HepG2 (cell line): ENCODE data around the gene ANAPC1. TPM values are rescaled to one million over a fixed set of nuclear protein-coding genes. Genes with fewer than 3 reads are reported as not detected.

Experiments
- BRF2 ChIP-seq: sonication (generic); formaldehyde crosslinking; IDR thresholded peaks from 2 replicates; pipeline ENCODE4 v1.8.1; 2022; ENCODE audit warnings: mild to moderate bottlenecking, missing genetic modification reagents
- CSRNP1 ChIP-seq: sonication (generic); formaldehyde crosslinking; IDR thresholded peaks from 2 replicates; pipeline ENCODE4 v1.8.1; 2023; ENCODE audit warnings: mild to moderate bottlenecking, missing genetic modification reagents
- ELF4 ChIP-seq: sonication (generic); formaldehyde crosslinking; IDR thresholded peaks from 2 replicates; pipeline ENCODE4 v1.5.0; 2020; ENCODE audit warnings: missing genetic modification reagents, mild to moderate bottlenecking, moderate library complexity, borderline replicate concordance
- EP300 ChIP-seq, 3 experiments: sonication (generic) in 1 of 3; formaldehyde crosslinking in 1 of 3; IDR thresholded peaks; 2 replicates each; pipeline versions ENCODE4 v1.5.1 to v1.6.1; 2011 to 2020; ENCODE audit warnings: low read depth in 2 of 3, low read length in 2 of 3, borderline replicate concordance in 1 of 3, improper control_type of control experiment in 1 of 3, mild to moderate bottlenecking in 1 of 3, missing genetic modification reagents in 1 of 3, moderate library complexity in 1 of 3
- ETV5 ChIP-seq: IDR thresholded peaks from 2 replicates; pipeline ENCODE4 v1.6.1; 2018; ENCODE audit warnings: missing biosample characterization, missing genetic modification reagents, inconsistent platforms, borderline replicate concordance
- GABPA ChIP-seq, 2 experiments: IDR thresholded peaks; 2 replicates each; pipeline ENCODE4 v1.6.1; 2011 to 2016; ENCODE audit warnings: low read depth in 2 of 2, low read length in 1 of 2, missing biosample characterization in 1 of 2, missing genetic modification characterization in 1 of 2
- GPN1 ChIP-seq: sonication (generic); formaldehyde crosslinking; IDR thresholded peaks from 2 replicates; pipeline ENCODE4 v1.5.1; 2020; ENCODE audit warnings: missing genetic modification reagents, borderline replicate concordance
- HNRNPH1 ChIP-seq: fragments of 200-400 bp; formaldehyde crosslinking; optimal IDR thresholded peaks from 2 replicates; pipeline ENCODE3; 2017; ENCODE audit warnings: mild to moderate bottlenecking, low read depth, low read length
- KDM4B ChIP-seq: sonication (generic); formaldehyde crosslinking; IDR thresholded peaks from 2 replicates; pipeline ENCODE4 v1.4.0; 2020; ENCODE audit warnings: missing genetic modification reagents
- MAFF ChIP-seq: IDR thresholded peaks from 2 replicates; pipeline ENCODE4 v1.6.1; 2011; ENCODE audit warnings: low read depth, low read length, improper control_type of control experiment
- MLLT10 ChIP-seq: sonication (generic); formaldehyde crosslinking; IDR thresholded peaks from 2 replicates; pipeline ENCODE4 v1.4.0; 2020; ENCODE audit warnings: missing genetic modification reagents
- MXI1 ChIP-seq: IDR thresholded peaks from 3 replicates; pipeline ENCODE4 v1.6.1; 2012; ENCODE audit warnings: low read depth, low read length, inconsistent platforms, borderline replicate concordance
- NBN ChIP-seq: fragments of 450-650 bp; conservative IDR thresholded peaks from 2 replicates; pipeline ENCODE4 v1.6.1; 2017
- POGZ ChIP-seq: sonication (generic); formaldehyde crosslinking; IDR thresholded peaks from 2 replicates; pipeline ENCODE4 v1.4.0; 2020; ENCODE audit warnings: mild to moderate bottlenecking, missing genetic modification reagents
- PRMT3 ChIP-seq: sonication (generic); formaldehyde crosslinking; IDR thresholded peaks from 2 replicates; pipeline ENCODE4 v1.8.1; 2022; ENCODE audit warnings: low read depth, mild to moderate bottlenecking, moderate library complexity, missing genetic modification reagents, borderline replicate concordance
- RFX5 ChIP-seq: IDR thresholded peaks from 2 replicates; pipeline ENCODE4 v1.6.1; 2011; ENCODE audit warnings: low read depth, low read length, improper control_type of control experiment
- TERF1 ChIP-seq: sonication (generic); formaldehyde crosslinking; IDR thresholded peaks from 2 replicates; pipeline ENCODE4 v1.8.0; 2022; ENCODE audit warnings: mild to moderate bottlenecking, missing genetic modification reagents, moderate library complexity
- TOE1 ChIP-seq: sonication (generic); formaldehyde crosslinking; IDR thresholded peaks from 2 replicates; pipeline ENCODE4 v1.4.0; 2020; ENCODE audit warnings: mild to moderate bottlenecking, missing genetic modification reagents
- ZBTB7A ChIP-seq: sonication (generic); formaldehyde crosslinking; IDR thresholded peaks from 2 replicates; pipeline ENCODE4 v1.8.0; 2022; ENCODE audit warnings: mild to moderate bottlenecking, missing genetic modification reagents
- ZNF280B ChIP-seq: sonication (generic); formaldehyde crosslinking; IDR thresholded peaks from 2 replicates; pipeline ENCODE4 v1.5.0; 2020; ENCODE audit warnings: missing genetic modification reagents, mild to moderate bottlenecking, borderline replicate concordance
- ZNF350 ChIP-seq: sonication (generic); formaldehyde crosslinking; IDR thresholded peaks from 2 replicates; pipeline ENCODE4 v1.4.0; 2020; ENCODE audit warnings: mild to moderate bottlenecking, low read depth, missing genetic modification reagents, borderline replicate concordance
- ZNF7 ChIP-seq: IDR thresholded peaks from 2 replicates; pipeline ENCODE4 v1.6.1; 2016; ENCODE audit warnings: missing biosample characterization, missing genetic modification reagents
- polyA plus RNA-seq, 8 experiments: library from polyadenylated mRNA; depleted of rRNA in 3 of 8; stranded (reverse) in 7 of 8; unstranded in 1 of 8; fragments of >200 nt; fragmentation: Illumina TruSeq in 4 of 8; extraction: Trizol in 4 of 8; gene quantifications; 2 replicates each; pipeline versions ENCODE4 v1.2.1 to v1.2.3, GENCODE V29; 2011 to 2016; ENCODE audit warnings: low read depth in 4 of 8, missing spikeins in 1 of 8, mixed read lengths in 1 of 8; ENCODE audit not compliant: insufficient read depth in 1 of 8
- total RNA-seq, 5 experiments: library from RNA; depleted of rRNA; stranded (reverse); fragments of >200 nt; fragmentation: Illumina TruSeq; extraction: Trizol; gene quantifications; 2 replicates each; pipeline ENCODE4 v1.2.3, GENCODE V29; 2016; ENCODE audit warnings: low read depth in 1 of 5

Gene ANAPC1
- total and polyA plus RNA-seq, 2 of the 13 experiments (the other 11 are each of a cell fraction or from before 2014, with no cell fraction given), result 50.0 to 89.7 TPM

- TF ChIP-seq GABPA (IDR thresholded peaks at IDR 0.05; ENCODE audit: low read depth, low read length), result no peak
- peak; percentile 45; the same call in 1 of the 2 replicates for TF ChIP-seq GABPA (CRISPR knock-in tag; IDR thresholded peaks at IDR 0.05; ENCODE audit: low read depth)
- TF ChIP-seq ETV5 (CRISPR knock-in tag), result peak; percentile 69
- peak; percentile 68; the same call in 1 of the 2 replicates for TF ChIP-seq KDM4B (CRISPR knock-in tag)
- 0 out of 2 replicates have a peak, but pooled peaks have one; percentile 35 for TF ChIP-seq RFX5
- peak; percentile 96 for TF ChIP-seq PRMT3 (CRISPR knock-in tag)
- TF ChIP-seq TOE1 (CRISPR knock-in tag), result 0 out of 2 replicates have a peak, but pooled peaks have one; percentile 23
- TF ChIP-seq GPN1 (CRISPR knock-in tag), result no peak
- TF ChIP-seq ZNF7 (CRISPR knock-in tag), result 0 out of 2 replicates have a peak, but pooled peaks have one; percentile 35
- TF ChIP-seq MAFF, result no peak
- TF ChIP-seq CSRNP1 (CRISPR knock-in tag), result peak; percentile 92
- peak; percentile 98 for TF ChIP-seq MXI1
- TF ChIP-seq ZNF280B, result peak; percentile 15; the same call in 1 of the 2 replicates
- TF ChIP-seq ZNF350 (CRISPR knock-in tag), result peak; percentile 84
- TF ChIP-seq MLLT10, result no peak
- no peak; a peak in 1 of 4 replicates for TF ChIP-seq EP300 (IDR thresholded peaks at IDR 0.05; ENCODE audit: low read depth in 2 of 2, low read length in 2 of 2)
- TF ChIP-seq EP300 (CRISPR knock-in tag; IDR thresholded peaks at IDR 0.05; ENCODE audit: borderline replicate concordance), result peak; percentile 32; the same call in 1 of the 2 replicates
- peak; percentile 37 for TF ChIP-seq HNRNPH1
- TF ChIP-seq ZBTB7A (CRISPR knock-in tag), result no peak; the same call in 1 of the 2 replicates
- TF ChIP-seq ELF4 (CRISPR knock-in tag), result peak; percentile 59; the same call in 1 of the 2 replicates
- no peak for TF ChIP-seq TERF1
- 0 out of 2 replicates have a peak, but pooled peaks have one; percentile 75 for TF ChIP-seq BRF2 (CRISPR knock-in tag)
- TF ChIP-seq NBN, result no peak
- TF ChIP-seq POGZ (CRISPR knock-in tag), result no peak
Measured at GRCh38 chr2:111883661-111884591, at the start of gene ANAPC1 (continued).
